H9 (cell line): Measurements from ENCODE around the gene LUZP4. TPM values are rescaled to one million over a fixed set of nuclear protein-coding genes. Genes with fewer than 3 reads are reported as not detected.

Experiments
- DNase-seq: peaks from one replicate; pipeline ENCODE4 v3.0.0-alpha.2; 2017
- H2AFZ ChIP-seq: one replicate; pipeline ENCODE4 v1.6.1; 2013; ENCODE audit warnings: mild to moderate bottlenecking, low read length, control low read depth, moderate library complexity
- H2AK5ac ChIP-seq: 2 replicates; pipeline ENCODE4 v1.6.1; 2013; ENCODE audit warnings: low read length, control low read depth, mixed read lengths; ENCODE audit not compliant: insufficient read length
- H2BK120ac ChIP-seq: one replicate; pipeline ENCODE4 v1.6.1; 2013; ENCODE audit warnings: low read depth, mild to moderate bottlenecking, low read length, control low read depth, inconsistent platforms; ENCODE audit not compliant: poor library complexity, severe bottlenecking
- H2BK12ac ChIP-seq: 2 replicates; pipeline ENCODE4 v1.6.1; 2013; ENCODE audit warnings: low read length, control low read depth, mixed read lengths, low read depth; ENCODE audit not compliant: insufficient read length
- H2BK15ac ChIP-seq: 2 replicates; pipeline ENCODE4 v1.6.1; 2013; ENCODE audit warnings: low read depth, low read length, control low read depth
- H2BK20ac ChIP-seq: one replicate; pipeline ENCODE4 v1.6.1; 2013; ENCODE audit warnings: low read depth, mild to moderate bottlenecking, low read length, control low read depth, inconsistent platforms; ENCODE audit not compliant: poor library complexity, severe bottlenecking
- H2BK5ac ChIP-seq: 2 replicates; pipeline ENCODE4 v1.6.1; 2013; ENCODE audit warnings: low read length, control low read depth, mixed read lengths; ENCODE audit not compliant: insufficient read length
- H3K14ac ChIP-seq: 2 replicates; pipeline ENCODE4 v1.6.1; 2013; ENCODE audit warnings: low read length, control low read depth; ENCODE audit not compliant: insufficient read depth
- H3K18ac ChIP-seq: 2 replicates; pipeline ENCODE4 v1.6.1; 2013; ENCODE audit warnings: low read depth, mild to moderate bottlenecking, mixed read lengths, low read length, control low read depth; ENCODE audit not compliant: insufficient read length
- H3K23ac ChIP-seq: 2 replicates; pipeline ENCODE4 v1.6.1; 2013; ENCODE audit warnings: low read length, control low read depth, mixed read lengths, low read depth; ENCODE audit not compliant: insufficient read length
- H3K23me2 ChIP-seq: 2 replicates; pipeline ENCODE4 v1.6.1; 2013; ENCODE audit warnings: low read depth, mild to moderate bottlenecking, mixed read lengths, low read length, control low read depth; ENCODE audit not compliant: insufficient read length, poor library complexity, severe bottlenecking
- H3K27ac ChIP-seq: 2 replicates; pipeline ENCODE4 v1.5.1; 2013; ENCODE audit warnings: low read length, control low read depth, mixed read lengths, low read depth; ENCODE audit not compliant: insufficient read length
- H3K27me3 ChIP-seq: 2 replicates; pipeline ENCODE4 v1.6.1; 2013; ENCODE audit warnings: low read length, control low read depth, inconsistent platforms; ENCODE audit not compliant: insufficient read depth
- H3K4ac ChIP-seq: 2 replicates; pipeline ENCODE4 v1.6.1; 2013; ENCODE audit warnings: low read depth, mild to moderate bottlenecking, control low read depth, inconsistent platforms, low read length, moderate library complexity
- H3K4me1 ChIP-seq: 2 replicates; pipeline ENCODE4 v1.6.1; 2013; ENCODE audit warnings: low read length, control low read depth, inconsistent platforms; ENCODE audit not compliant: insufficient read depth
- H3K4me2 ChIP-seq: 2 replicates; pipeline ENCODE4 v1.6.1; 2013; ENCODE audit warnings: low read length, control low read depth, mixed read lengths; ENCODE audit not compliant: insufficient read length, insufficient read depth
- H3K56ac ChIP-seq: 2 replicates; pipeline ENCODE4 v1.6.1; 2013; ENCODE audit warnings: low read depth, mild to moderate bottlenecking, mixed read lengths, low read length, control low read depth; ENCODE audit not compliant: insufficient read length
- H3K79me1 ChIP-seq: 2 replicates; pipeline ENCODE4 v1.6.1; 2013; ENCODE audit warnings: low read depth, mild to moderate bottlenecking, moderate library complexity, low read length, control low read depth, inconsistent platforms; ENCODE audit not compliant: insufficient read depth, poor library complexity, severe bottlenecking
- H3K79me2 ChIP-seq: 2 replicates; pipeline ENCODE4 v1.6.1; 2013; ENCODE audit warnings: low read length, control low read depth, inconsistent platforms; ENCODE audit not compliant: insufficient read depth
- H3K9ac ChIP-seq: 2 replicates; pipeline ENCODE4 v1.6.1; 2013; ENCODE audit warnings: low read length, control low read depth, mixed read lengths; ENCODE audit not compliant: insufficient read length; ENCODE audit errors: extremely low read depth
- H3K9me3 ChIP-seq: one replicate; pipeline ENCODE4 v1.6.1; 2013; ENCODE audit warnings: low read depth, low read length, inconsistent platforms; ENCODE audit not compliant: control insufficient read depth
- H3T11ph ChIP-seq: one replicate; pipeline ENCODE4 v1.6.1; 2013; ENCODE audit warnings: mild to moderate bottlenecking, low read length, control low read depth, inconsistent platforms
- H4K20me1 ChIP-seq: one replicate; pipeline ENCODE4 v1.6.1; 2013; ENCODE audit not compliant: control insufficient read depth, insufficient read length, insufficient read depth
- H4K5ac ChIP-seq: 2 replicates; pipeline ENCODE4 v1.6.1; 2013; ENCODE audit warnings: low read depth, mild to moderate bottlenecking, mixed read lengths, low read length, control low read depth; ENCODE audit not compliant: insufficient read length
- H4K8ac ChIP-seq: replicated peaks from 2 replicates; pipeline ENCODE4 v1.6.1; 2013; ENCODE audit warnings: low read length, control low read depth, mixed read lengths, low read depth; ENCODE audit not compliant: insufficient read length
- H4K91ac ChIP-seq: 2 replicates; pipeline ENCODE4 v1.6.1; 2013; ENCODE audit warnings: low read depth, mild to moderate bottlenecking, moderate library complexity, mixed read lengths, low read length, control low read depth; ENCODE audit not compliant: insufficient read length
- H3K27ac Mint-ChIP-seq, 3 experiments: 2 replicates in 2 of 3; 3 replicates in 1 of 3; pipeline ENCODE4 v1.8.0; 2020 to 2021; ENCODE audit warnings: mixed read lengths in 3 of 3, mild to moderate bottlenecking in 1 of 3, moderate library complexity in 1 of 3
- H3K27me3 Mint-ChIP-seq: 2 replicates; pipeline ENCODE4 v1.8.0; 2021; ENCODE audit warnings: low read depth, mild to moderate bottlenecking, moderate library complexity, mixed read lengths
- H3K36me3 Mint-ChIP-seq, 3 experiments: 2 replicates in 2 of 3; 3 replicates in 1 of 3; pipeline ENCODE4 v1.8.0; 2020 to 2021; ENCODE audit warnings: low read depth in 3 of 3, mixed read lengths in 3 of 3; ENCODE audit not compliant: insufficient read depth in 1 of 3
- H3K4me1 Mint-ChIP-seq, 2 experiments: 2 replicates each; pipeline ENCODE4 v1.8.0; 2020; ENCODE audit warnings: mixed read lengths in 2 of 2
- H3K4me3 Mint-ChIP-seq, 2 experiments: 2 replicates in 1 of 2; 3 replicates in 1 of 2; pipeline ENCODE4 v1.8.0; 2020 to 2021; ENCODE audit warnings: mild to moderate bottlenecking in 2 of 2, mixed read lengths in 2 of 2, moderate library complexity in 1 of 2
- H3K9me3 Mint-ChIP-seq, 2 experiments: 2 replicates in 1 of 2; 3 replicates in 1 of 2; pipeline ENCODE4 v1.8.0; 2020; ENCODE audit warnings: mild to moderate bottlenecking in 2 of 2, mixed read lengths in 2 of 2, moderate library complexity in 1 of 2
- CTCF ChIP-seq: fragments of 200-600 bp; sonication (generic); conservative IDR thresholded peaks from 3 replicates; pipeline ENCODE4 v1.8.0; 2021; ENCODE audit warnings: antibody characterized with exemption, mild to moderate bottlenecking
- WGBS: extraction: QIAGEN DNeasy Blood & Tissue Kit; methylation state at CpG from one replicate; pipeline ENCODE4 v1.1.7; 2013; ENCODE audit warnings: missing lambda C conversion rate, low lambda C conversion rate, mixed read lengths; ENCODE audit not compliant: insufficient read length; ENCODE audit errors: extremely low coverage; 5-methylcytosine and 5-hydroxymethylcytosine counted together
- long read RNA-seq: library from polyadenylated mRNA; unstranded; transcript quantifications from one replicate; pipeline ENCODE4 v2.0.0, GENCODE V29; 2020
- total RNA-seq: library from RNA; stranded (reverse); gene quantifications from 2 replicates; pipeline ENCODE4 v1.2.1, GENCODE V29; 2021

The LUZP4 gene
- total RNA-seq = not detected in 2 replicates
- long read RNA-seq = 0 reads

DNA sequence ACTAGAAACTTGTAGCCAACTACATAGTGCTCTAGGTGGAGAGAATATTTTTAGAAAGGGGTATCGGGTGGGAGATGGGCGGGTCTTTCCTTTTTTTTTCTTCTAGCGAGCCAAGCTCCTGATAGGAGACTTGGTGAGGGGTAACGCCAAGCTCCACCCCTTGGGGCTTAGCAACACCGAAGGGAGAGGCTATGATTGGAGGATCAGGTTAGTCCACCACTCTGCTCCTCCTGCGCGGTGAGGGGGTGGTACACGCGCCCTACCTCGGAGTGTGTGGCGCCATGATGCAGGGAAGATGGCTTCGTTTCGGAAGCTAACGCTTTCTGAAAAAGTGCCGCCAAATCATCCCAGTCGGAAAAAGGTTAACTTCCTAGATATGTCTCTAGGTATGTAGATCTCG, at the start of gene LUZP4:
Gene LUZP4 (plus strand): TSS at position 251 of the 400 bp plus-strand sequence. CDS start 45 bp downstream, at position 296.
- Histone ChIP-seq H3K56ac (no peak within 1 kb of the TSS), H3K27me3 (no peaks in the 10 kb centered on the region), H3K4me1 (no peaks in the 10 kb centered on the region), H3K27ac (no peak within 1 kb of the TSS), H2BK12ac (no peak within 1 kb of the TSS), H3K79me2 (no peaks in the 10 kb centered on the region), H2AFZ (no peak within 1 kb of the TSS), H3K79me1 (no peaks in the 10 kb centered on the region), H2BK120ac (no peak within 1 kb of the TSS), H4K5ac (no peak within 1 kb of the TSS), H3K14ac (no peak within 1 kb of the TSS), H2AK5ac (no peak within 1 kb of the TSS), H3K18ac (no peak within 1 kb of the TSS), H3K4me2 (no peak within 1 kb of the TSS), H3K4ac (no peak within 1 kb of the TSS), H3K9ac (no peak within 1 kb of the TSS), H3K23ac (no peak within 1 kb of the TSS), H2BK5ac (no peak within 1 kb of the TSS), H4K8ac (no peak within 1 kb of the TSS), H4K20me1 (no peaks in the 10 kb centered on the region), H3K23me2 (no peaks in the 10 kb centered on the region), H2BK15ac (no peak within 1 kb of the TSS), H4K91ac (no peak within 1 kb of the TSS), H2BK20ac (no peak within 1 kb of the TSS), H3K9me3 (no peaks in the 10 kb centered on the region), H3T11ph (no peak within 1 kb of the TSS)
- Mint-ChIP-seq H3K27ac (no peak within 1 kb of the TSS), H3K4me3 (no peak within 1 kb of the TSS), H3K36me3 (no peaks in the 10 kb centered on the region; a peak in 2 of 7 replicates), H3K27me3 (peaks cover 19% of the 10 kb centered on the region), H3K9me3 (peaks cover 4 to 5% of the 10 kb centered on the region in 2 experiments; a peak in 3 of 5 replicates), H3K4me1 (peaks cover 2 to 5% of the 10 kb centered on the region in 2 experiments)
- no peak for TF ChIP-seq CTCF
- no CpG with 5 or more reads among the region's 17 CpGs for WGBS
- no peak for DNase-seq
